Measurements from ENCODE around the gene GOLGA6L7. TPM values are rescaled to one million over a fixed set of nuclear protein-coding genes. Genes with fewer than 3 reads are reported as not detected.
A peak's percentile ranks its signal among the peaks of the same experiment; 100 is the strongest.
"Not testable (repeated sequence)": the region's sequence is repeated elsewhere in the genome, so short reads cannot be mapped to it uniquely, and the experiment has no call there.

Gene GOLGA6L7, protein sequence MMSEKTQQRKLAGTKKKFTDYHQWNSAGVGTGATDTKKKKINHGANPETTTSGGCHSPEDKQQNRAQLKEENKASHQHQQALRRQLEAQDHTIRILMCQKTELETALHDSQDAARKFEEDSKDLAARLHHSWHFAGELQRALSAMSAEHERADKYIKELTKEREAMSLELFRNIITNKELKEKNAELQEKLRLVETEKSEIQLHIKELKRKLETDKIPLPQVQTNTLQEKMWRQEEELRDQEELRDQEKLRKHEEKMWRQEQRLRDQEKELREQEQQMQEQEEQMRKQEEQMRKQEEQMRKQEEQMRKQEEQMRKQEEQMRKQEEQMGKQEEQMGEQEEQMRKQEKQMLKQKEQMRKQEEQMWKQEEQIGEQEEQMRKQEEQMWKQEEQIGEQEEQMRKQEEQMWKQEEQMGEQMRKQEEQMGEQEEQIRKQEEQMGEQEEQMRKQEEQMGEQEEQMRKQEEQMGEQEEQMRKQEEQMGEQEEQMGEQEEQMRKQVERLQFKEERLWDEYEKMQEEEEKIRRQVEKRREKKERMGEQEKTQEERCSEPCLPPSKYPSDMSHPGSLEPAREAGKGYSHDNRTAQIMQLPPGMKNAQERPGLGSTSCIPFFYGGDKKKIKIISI
- total RNA-seq: not detected in 2 replicates

DNA sequence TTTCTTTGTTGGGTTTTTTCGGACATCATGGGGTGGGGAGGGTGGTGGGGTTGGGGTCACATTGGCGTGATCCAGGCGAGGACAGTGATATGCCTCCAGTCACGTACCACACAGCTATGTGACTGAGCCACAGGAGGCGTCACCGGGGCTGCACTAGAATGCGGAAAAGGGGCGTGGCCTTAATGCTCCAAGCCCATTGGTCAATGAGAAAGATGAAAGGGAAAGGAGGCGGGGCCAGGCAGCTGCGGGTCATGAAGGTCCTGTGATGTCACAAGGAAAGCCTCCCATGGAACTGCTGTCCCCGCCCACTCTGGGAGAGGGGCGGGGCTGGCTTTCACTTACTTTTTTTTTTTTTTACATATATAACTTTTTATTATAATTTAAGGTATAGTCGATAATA lies at the start of gene GOLGA6L7:
GOLGA6L7 (minus strand) TSS at position 124 of the 400 bp plus-strand sequence; CDS start at position 29, 95 bp downstream.
- DNase-seq (ENCODE audit: low read depth); H3K4me3 ChIP-seq (ENCODE audit: low read depth, low read length); H3K36me3 ChIP-seq (ENCODE audit: control insufficient read depth, insufficient read depth, low read length); FAIRE-seq; H3K27me3 ChIP-seq (ENCODE audit: control insufficient read depth, insufficient read depth, low read length): not testable (repeated sequence)

DNA sequence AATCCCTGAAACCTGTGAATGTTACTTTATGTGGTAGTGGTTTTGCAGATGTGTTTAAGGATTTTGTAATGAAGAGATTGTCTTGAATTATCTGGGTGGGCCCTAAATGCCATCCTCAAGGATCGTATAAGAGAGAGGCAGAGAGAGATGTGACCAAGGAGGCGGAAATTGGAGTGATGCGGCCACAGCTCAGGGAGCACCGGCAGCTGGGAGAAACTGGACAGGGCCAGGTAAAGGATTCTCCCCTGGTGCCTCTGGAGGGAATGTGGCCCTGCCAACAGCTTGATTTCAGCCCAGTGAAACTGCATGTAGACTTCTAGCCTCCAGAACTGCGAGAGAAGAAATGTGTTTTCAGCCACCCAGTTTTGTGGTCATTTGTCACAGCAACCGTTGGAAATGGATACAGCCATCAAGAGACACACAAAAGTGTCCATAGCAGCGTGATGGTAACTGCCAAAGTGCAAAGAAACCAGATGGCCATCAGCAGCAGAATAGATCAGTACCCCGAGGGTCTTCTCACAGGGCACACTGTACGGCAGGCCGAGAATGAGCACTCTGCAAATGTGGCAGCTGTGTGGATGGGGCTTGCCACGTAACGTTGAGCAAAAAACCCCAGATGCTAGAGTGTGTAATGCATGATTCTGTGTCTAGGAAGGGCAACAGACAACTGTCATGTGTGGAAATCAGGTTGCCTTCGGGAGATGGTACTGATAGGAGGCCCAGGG lies 49.6 kb upstream of the GOLGA6L7 start:
- TF ChIP-seq, protein P1, sequence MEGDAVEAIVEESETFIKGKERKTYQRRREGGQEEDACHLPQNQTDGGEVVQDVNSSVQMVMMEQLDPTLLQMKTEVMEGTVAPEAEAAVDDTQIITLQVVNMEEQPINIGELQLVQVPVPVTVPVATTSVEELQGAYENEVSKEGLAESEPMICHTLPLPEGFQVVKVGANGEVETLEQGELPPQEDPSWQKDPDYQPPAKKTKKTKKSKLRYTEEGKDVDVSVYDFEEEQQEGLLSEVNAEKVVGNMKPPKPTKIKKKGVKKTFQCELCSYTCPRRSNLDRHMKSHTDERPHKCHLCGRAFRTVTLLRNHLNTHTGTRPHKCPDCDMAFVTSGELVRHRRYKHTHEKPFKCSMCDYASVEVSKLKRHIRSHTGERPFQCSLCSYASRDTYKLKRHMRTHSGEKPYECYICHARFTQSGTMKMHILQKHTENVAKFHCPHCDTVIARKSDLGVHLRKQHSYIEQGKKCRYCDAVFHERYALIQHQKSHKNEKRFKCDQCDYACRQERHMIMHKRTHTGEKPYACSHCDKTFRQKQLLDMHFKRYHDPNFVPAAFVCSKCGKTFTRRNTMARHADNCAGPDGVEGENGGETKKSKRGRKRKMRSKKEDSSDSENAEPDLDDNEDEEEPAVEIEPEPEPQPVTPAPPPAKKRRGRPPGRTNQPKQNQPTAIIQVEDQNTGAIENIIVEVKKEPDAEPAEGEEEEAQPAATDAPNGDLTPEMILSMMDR (IDR thresholded peaks at IDR 0.05; ENCODE audit: insufficient read depth, low read length, severe bottlenecking): no peak
- DNase-seq (ENCODE audit: low read depth): no peak
- no peak for FAIRE-seq
- H3K4me3 ChIP-seq (ENCODE audit: low read depth, low read length): no peak overlapping the region
- no peaks in the 10 kb centered on the region for H3K36me3 ChIP-seq (ENCODE audit: control insufficient read depth, insufficient read depth, low read length)
- H3K27me3 ChIP-seq (ENCODE audit: control insufficient read depth, insufficient read depth, low read length): no peaks in the 10 kb centered on the region

DNA sequence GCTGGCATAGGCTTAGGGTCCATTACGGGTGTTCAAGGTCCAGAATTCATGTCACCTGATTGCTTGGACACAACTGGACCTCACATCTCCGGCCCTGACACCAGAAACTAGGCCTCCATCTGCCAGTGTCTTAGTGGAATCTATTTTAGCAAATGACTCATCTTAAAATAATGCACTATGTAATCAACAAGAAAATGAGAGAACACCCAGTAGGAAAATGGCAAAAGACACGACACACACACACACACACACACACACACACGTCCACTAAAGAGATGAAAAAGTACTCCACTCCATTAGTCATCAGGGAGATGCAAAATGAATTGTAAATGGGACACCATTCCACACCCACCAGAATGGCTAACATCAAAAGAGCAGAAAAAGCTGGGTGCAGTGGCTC lies 48.5 kb upstream of the GOLGA6L7 start:
- TF ChIP-seq, protein P1 (IDR thresholded peaks at IDR 0.05; ENCODE audit: insufficient read depth, low read length, severe bottlenecking): no peak
- Histone ChIP-seq H3K36me3 (ENCODE audit: control insufficient read depth, insufficient read depth, low read length) (no peaks in the 10 kb centered on the region), H3K27me3 (ENCODE audit: control insufficient read depth, insufficient read depth, low read length) (no peaks in the 10 kb centered on the region), H3K4me3 (ENCODE audit: low read depth, low read length) (no peak overlapping the region)
- DNase-seq (ENCODE audit: low read depth) (peak; percentile 54), FAIRE-seq (no peak)

DNA sequence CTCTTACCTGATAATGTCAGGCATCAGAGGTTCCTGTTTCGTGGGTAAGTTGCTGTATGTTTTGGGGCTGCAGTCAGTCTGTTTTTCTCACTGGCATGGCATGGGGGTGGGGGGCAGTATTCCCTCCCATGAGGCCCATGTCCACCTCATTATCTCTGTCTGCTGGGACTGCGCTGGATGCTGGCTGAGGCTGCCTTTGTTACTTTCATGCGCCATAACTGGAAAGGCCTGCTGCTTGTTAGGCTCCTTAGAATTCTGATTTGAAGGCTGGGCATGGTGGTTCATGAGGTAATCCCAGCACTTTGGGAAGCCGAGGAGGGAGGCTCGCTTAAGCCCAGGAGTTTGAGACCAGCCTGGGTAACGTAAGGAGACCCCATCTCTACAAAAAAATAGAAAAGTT lies 47.1 kb upstream of the GOLGA6L7 start:
- FAIRE-seq: no peak
- H3K4me3 ChIP-seq (ENCODE audit: low read depth, low read length): no peak overlapping the region
- no peaks in the 10 kb centered on the region for H3K27me3 ChIP-seq (ENCODE audit: control insufficient read depth, insufficient read depth, low read length)
- TF ChIP-seq, protein P1 (IDR thresholded peaks at IDR 0.05; ENCODE audit: insufficient read depth, low read length, severe bottlenecking): no peak
- DNase-seq (ENCODE audit: low read depth): no peak
- no peaks in the 10 kb centered on the region for H3K36me3 ChIP-seq (ENCODE audit: control insufficient read depth, insufficient read depth, low read length)

DNA sequence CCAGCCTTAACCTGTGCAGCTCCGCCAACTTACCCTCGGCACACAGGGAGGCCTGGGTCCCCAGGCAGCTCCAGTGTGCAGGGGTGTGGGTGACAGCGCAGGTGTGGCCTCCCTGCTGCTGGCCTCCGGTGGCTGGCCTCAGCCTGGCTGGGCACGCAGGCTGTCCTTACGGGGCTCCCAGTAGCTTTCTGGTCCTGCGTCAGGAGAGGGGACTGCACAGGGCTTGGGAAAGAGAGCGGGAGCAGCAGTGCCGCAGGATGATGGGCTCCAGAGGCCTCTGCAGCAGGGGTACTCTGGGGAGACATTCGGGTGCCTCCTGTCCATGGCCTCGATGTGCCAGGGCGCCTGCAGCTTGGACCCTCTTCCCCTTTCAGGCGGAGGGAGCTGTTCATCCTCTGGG lies 46.7 kb upstream of the GOLGA6L7 start:
- no peak for FAIRE-seq
- TF ChIP-seq, protein P1 (IDR thresholded peaks at IDR 0.05; ENCODE audit: insufficient read depth, low read length, severe bottlenecking): no peak
- no peak for DNase-seq (ENCODE audit: low read depth)

DNA sequence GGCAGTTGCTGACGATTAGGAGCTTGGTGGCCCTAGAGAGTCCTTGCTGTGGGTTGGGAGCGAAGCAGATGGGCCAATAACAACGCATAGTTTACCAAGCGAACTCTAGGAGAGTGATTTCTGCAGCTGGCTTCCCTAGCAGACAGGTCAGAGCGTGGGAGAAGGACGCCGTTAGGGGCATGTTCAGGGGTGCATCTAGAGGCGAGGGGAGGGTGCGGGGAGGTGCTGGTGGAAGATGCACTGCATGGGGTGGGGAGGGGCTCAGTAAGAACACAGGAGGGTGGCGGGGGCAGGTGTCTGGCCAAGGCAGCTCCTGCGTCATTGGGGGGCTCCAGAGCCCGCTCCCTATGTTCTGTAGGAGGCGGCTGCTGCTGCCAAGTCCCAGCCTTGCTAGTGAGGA lies 46.2 kb upstream of the GOLGA6L7 start:
- H3K4me3 ChIP-seq (ENCODE audit: low read depth, low read length): no peak overlapping the region
- DNase-seq (ENCODE audit: low read depth) (no peak), FAIRE-seq (no peak)
- TF ChIP-seq, protein P1 (IDR thresholded peaks at IDR 0.05; ENCODE audit: insufficient read depth, low read length, severe bottlenecking): no peak
- H3K36me3 ChIP-seq (ENCODE audit: control insufficient read depth, insufficient read depth, low read length): no peaks in the 10 kb centered on the region
- H3K27me3 ChIP-seq (ENCODE audit: control insufficient read depth, insufficient read depth, low read length): no peaks in the 10 kb centered on the region

More for the DNA sequence above, 46.7 kb upstream of the GOLGA6L7 start:
- Histone ChIP-seq H3K4me3 (ENCODE audit: low read depth, low read length) (no peak overlapping the region), H3K27me3 (ENCODE audit: control insufficient read depth, insufficient read depth, low read length) (no peaks in the 10 kb centered on the region), H3K36me3 (ENCODE audit: control insufficient read depth, insufficient read depth, low read length) (no peaks in the 10 kb centered on the region)
